ENCODE data around the gene WNT2. TPM values are rescaled to one million over a fixed set of nuclear protein-coding genes. Genes with fewer than 3 reads are reported as not detected.

WNT2 gene
- total and polyA plus RNA-seq, 2 donors (not counting 1 experiment from before 2014, with no cell fraction given), result not detected

DNA sequence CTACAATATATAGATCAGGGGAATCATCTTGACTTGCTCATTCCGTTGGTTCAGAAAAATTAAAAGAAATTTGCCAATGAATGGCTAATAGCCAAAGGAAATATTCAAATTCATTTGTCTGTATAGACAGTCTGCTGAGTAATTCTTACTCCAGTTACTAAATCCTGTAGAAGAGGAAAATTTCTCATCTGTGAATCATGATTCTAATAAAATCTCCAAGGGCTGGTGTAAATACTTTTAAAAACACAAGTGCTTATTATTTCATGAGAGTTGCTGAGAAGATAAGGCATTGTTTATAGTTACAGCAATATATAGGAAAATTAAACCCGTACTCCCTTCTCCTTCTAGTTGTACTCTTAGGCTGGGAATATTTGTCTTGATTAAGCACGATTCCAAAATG is 53.0 kb downstream of the WNT2 start:
- Histone ChIP-seq H3K9ac (ENCODE audit: low read length) (no peak overlapping the region), H4K20me1 (ENCODE audit: control insufficient read depth, insufficient read depth, low read length, poor library complexity, severe bottlenecking) (no peaks in the 10 kb centered on the region), H3K79me2 (ENCODE audit: control insufficient read depth, insufficient read depth, low read length) (no peaks in the 10 kb centered on the region), H3K4me3 (ENCODE audit: control extremely low read depth in 1 of 5, extremely low read depth in 1 of 5, insufficient read depth in 1 of 5, low read depth in 2 of 5, low read length in 4 of 5) (no peak overlapping the region), H3K9me3 (ENCODE audit: control extremely low read depth in 1 of 3, control insufficient read depth in 2 of 3, insufficient read depth in 1 of 3, low read length in 2 of 3) (no peaks in the 10 kb centered on the region), H3K27ac (ENCODE audit: low read length in 2 of 2) (no peak overlapping the region), H3K36me3 (replicated peaks in 1 of 2; ENCODE audit: control extremely low read depth in 1 of 2, control insufficient read depth in 1 of 2, extremely low read depth in 1 of 2, insufficient read depth in 2 of 2, low read length in 1 of 2) (no peaks in the 10 kb centered on the region), H3K4me1 (ENCODE audit: control insufficient read depth in 2 of 2, insufficient read depth in 2 of 2, low read length in 2 of 2) (no peaks in the 10 kb centered on the region), H3K4me2 (replicated peaks; ENCODE audit: low read depth, low read length, poor library complexity, severe bottlenecking) (no peak overlapping the region), H3K27me3 (replicated peaks in 1 of 4; ENCODE audit: control extremely low read depth in 1 of 4, control insufficient read depth in 3 of 4, insufficient read depth in 4 of 4, low read length in 3 of 4) (no peaks in the 10 kb centered on the region), H2AFZ (ENCODE audit: insufficient read depth, low read depth, low read length, poor library complexity, severe bottlenecking) (no peak overlapping the region)
- Mint-ChIP-seq H3K4me1 (no peaks in the 10 kb centered on the region), H3K9me3 (ENCODE audit: insufficient read depth) (no peaks in the 10 kb centered on the region), H3K27me3 (peaks cover 14% of the 10 kb centered on the region), H3K4me3 (no peak overlapping the region), H3K27ac (no peak overlapping the region)
- ChIA-PET POLR2A (no interaction called here), CTCF (no interaction called here)
- WGBS (ENCODE audit: insufficient coverage), result no CpG with 5 or more reads among the region's 3 CpGs
- no peak for ATAC-seq (ENCODE audit: low read depth)
- TF ChIP-seq, protein P1, sequence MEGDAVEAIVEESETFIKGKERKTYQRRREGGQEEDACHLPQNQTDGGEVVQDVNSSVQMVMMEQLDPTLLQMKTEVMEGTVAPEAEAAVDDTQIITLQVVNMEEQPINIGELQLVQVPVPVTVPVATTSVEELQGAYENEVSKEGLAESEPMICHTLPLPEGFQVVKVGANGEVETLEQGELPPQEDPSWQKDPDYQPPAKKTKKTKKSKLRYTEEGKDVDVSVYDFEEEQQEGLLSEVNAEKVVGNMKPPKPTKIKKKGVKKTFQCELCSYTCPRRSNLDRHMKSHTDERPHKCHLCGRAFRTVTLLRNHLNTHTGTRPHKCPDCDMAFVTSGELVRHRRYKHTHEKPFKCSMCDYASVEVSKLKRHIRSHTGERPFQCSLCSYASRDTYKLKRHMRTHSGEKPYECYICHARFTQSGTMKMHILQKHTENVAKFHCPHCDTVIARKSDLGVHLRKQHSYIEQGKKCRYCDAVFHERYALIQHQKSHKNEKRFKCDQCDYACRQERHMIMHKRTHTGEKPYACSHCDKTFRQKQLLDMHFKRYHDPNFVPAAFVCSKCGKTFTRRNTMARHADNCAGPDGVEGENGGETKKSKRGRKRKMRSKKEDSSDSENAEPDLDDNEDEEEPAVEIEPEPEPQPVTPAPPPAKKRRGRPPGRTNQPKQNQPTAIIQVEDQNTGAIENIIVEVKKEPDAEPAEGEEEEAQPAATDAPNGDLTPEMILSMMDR (IDR thresholded peaks at IDR 0.05), result no peak
- TF ChIP-seq EZH2 (IDR thresholded peaks at IDR 0.05; ENCODE audit: borderline replicate concordance, insufficient read depth, low read depth, low read length, poor library complexity, severe bottlenecking), result no peak
- intact Hi-C loops (cut with micrococcal nuclease), result no loop called here
- DNase-seq, result no peak

DNA sequence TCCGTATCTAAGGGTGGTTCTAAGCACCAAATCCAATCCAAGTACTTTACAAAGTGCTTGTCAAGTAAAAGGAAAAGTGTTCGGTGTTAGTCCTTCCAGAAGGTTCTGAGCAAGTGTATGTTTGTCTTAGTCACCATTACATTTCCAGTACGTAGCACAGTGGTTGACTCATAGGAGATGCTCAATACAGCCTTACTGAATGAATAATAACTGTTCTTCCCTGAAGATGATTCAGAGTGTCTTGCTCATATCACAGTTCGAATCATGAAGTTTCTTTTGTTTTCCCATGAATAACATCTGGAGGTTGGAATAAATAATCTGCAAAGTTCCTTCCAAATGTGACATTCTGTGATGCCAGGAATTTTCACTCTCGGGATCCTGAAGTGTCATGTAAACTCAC is 53.4 kb downstream of the WNT2 start:
- H4K20me1 ChIP-seq (ENCODE audit: control insufficient read depth, insufficient read depth, low read length, poor library complexity, severe bottlenecking), result no peaks in the 10 kb centered on the region
- no peak overlapping the region for H3K27ac Mint-ChIP-seq
- peaks cover 14% of the 10 kb centered on the region for H3K27me3 Mint-ChIP-seq
- H3K36me3 ChIP-seq (replicated peaks in 1 of 2; ENCODE audit: control extremely low read depth in 1 of 2, control insufficient read depth in 1 of 2, extremely low read depth in 1 of 2, insufficient read depth in 2 of 2, low read length in 1 of 2), result no peaks in the 10 kb centered on the region
- POLR2A ChIA-PET, result no interaction called here
- TF ChIP-seq, protein P1 (IDR thresholded peaks at IDR 0.05), result no peak
- no peak for TF ChIP-seq EZH2 (IDR thresholded peaks at IDR 0.05; ENCODE audit: borderline replicate concordance, insufficient read depth, low read depth, low read length, poor library complexity, severe bottlenecking)
- no CpG with 5 or more reads among the region's 5 CpGs for WGBS (ENCODE audit: insufficient coverage)
- ATAC-seq (ENCODE audit: low read depth) (no peak), DNase-seq (no peak)
- H3K4me1 Mint-ChIP-seq, result no peaks in the 10 kb centered on the region
- H3K9ac ChIP-seq (ENCODE audit: low read length), result no peak overlapping the region
- no peak overlapping the region for H3K4me2 ChIP-seq (replicated peaks; ENCODE audit: low read depth, low read length, poor library complexity, severe bottlenecking)
- no peak overlapping the region for H3K27ac ChIP-seq (ENCODE audit: low read length in 2 of 2)
- no peaks in the 10 kb centered on the region for H3K9me3 Mint-ChIP-seq (ENCODE audit: insufficient read depth)
- no peaks in the 10 kb centered on the region for H3K9me3 ChIP-seq (ENCODE audit: control extremely low read depth in 1 of 3, control insufficient read depth in 2 of 3, insufficient read depth in 1 of 3, low read length in 2 of 3)
- no peaks in the 10 kb centered on the region for H3K4me1 ChIP-seq (ENCODE audit: control insufficient read depth in 2 of 2, insufficient read depth in 2 of 2, low read length in 2 of 2)
- H3K4me3 ChIP-seq (ENCODE audit: control extremely low read depth in 1 of 5, extremely low read depth in 1 of 5, insufficient read depth in 1 of 5, low read depth in 2 of 5, low read length in 4 of 5), result no peak overlapping the region
- intact Hi-C loops (cut with micrococcal nuclease), result no loop called here
- no peak overlapping the region for H2AFZ ChIP-seq (ENCODE audit: insufficient read depth, low read depth, low read length, poor library complexity, severe bottlenecking)
- CTCF ChIA-PET, result no interaction called here
- no peak overlapping the region for H3K4me3 Mint-ChIP-seq
- no peaks in the 10 kb centered on the region for H3K79me2 ChIP-seq (ENCODE audit: control insufficient read depth, insufficient read depth, low read length)
- H3K27me3 ChIP-seq (replicated peaks in 1 of 4; ENCODE audit: control extremely low read depth in 1 of 4, control insufficient read depth in 3 of 4, insufficient read depth in 4 of 4, low read length in 3 of 4), result no peaks in the 10 kb centered on the region
